GM21619 (cell line): Measurements from ENCODE around the gene GNAS-AS1.

Experiments
- ATAC-seq: cut with Tn5 transposase; IDR thresholded peaks from one replicate; pipeline ENCODE4 v1.9.1; 2021; ENCODE audit not compliant: unreplicated experiment

GNAS-AS1 gene

GRCh38 chr20:58863044-58863790 lies 12.5 kb upstream of the GNAS-AS1 start:
- ATAC-seq, result no peak

GRCh38 chr20:58855506-58856389 lies 5.0 kb upstream of the GNAS-AS1 start:
- no peak for ATAC-seq

GRCh38 chr20:58854638-58855471 lies 4.2 kb upstream of the GNAS-AS1 start:
- ATAC-seq, result no peak

- no peak for ATAC-seq
Observed at GRCh38 chr20:58853976-58854637, 3.4 kb upstream of the GNAS-AS1 start.

- ATAC-seq, result no peak
Observed at GRCh38 chr20:58853466-58853865, 2.8 kb upstream of the GNAS-AS1 start.

- ATAC-seq, result no peak
Observed at GRCh38 chr20:58852543-58853271, 2.0 kb upstream of the GNAS-AS1 start, which contains the start of gene GNAS. Gene GNAS, plus strand, starts transcription at chr20:58852716.

- no peak for ATAC-seq
Observed at GRCh38 chr20:58851969-58852458, 1.3 kb upstream of the GNAS-AS1 start.

GRCh38 chr20:58851221-58851968 lies 693 bp upstream of the GNAS-AS1 start:
- ATAC-seq, result no peak

- no peak for ATAC-seq
Observed at GRCh38 chr20:58847463-58847862, 3.2 kb downstream of the GNAS-AS1 start.

- ATAC-seq, result no peak
Observed at GRCh38 chr20:58845706-58846105, 5.0 kb downstream of the GNAS-AS1 start.

- no peak for ATAC-seq
Observed at GRCh38 chr20:58843128-58843556, 7.6 kb downstream of the GNAS-AS1 start.

GRCh38 chr20:58842276-58842675 lies 8.4 kb downstream of the GNAS-AS1 start:
- ATAC-seq, result no peak

GRCh38 chr20:58841539-58842264 lies 9.0 kb downstream of the GNAS-AS1 start:
- no peak for ATAC-seq

GRCh38 chr20:58840816-58841538 lies 9.7 kb downstream of the GNAS-AS1 start:
- no peak for ATAC-seq

- no peak for ATAC-seq
Observed at GRCh38 chr20:58839991-58840747, 10.5 kb downstream of the GNAS-AS1 start.

- ATAC-seq, result no peak
Observed at GRCh38 chr20:58839474-58839874, 11.2 kb downstream of the GNAS-AS1 start.

GRCh38 chr20:58838174-58838573 lies 12.5 kb downstream of the GNAS-AS1 start:
- no peak for ATAC-seq
